HG02884 (cell line): ENCODE results near the gene BLOC1S4.
A peak's percentile ranks its signal among the peaks of the same experiment; 100 is the strongest.
"Not testable (repeated sequence)": the region's sequence is repeated elsewhere in the genome, so short reads cannot be mapped to it uniquely, and the experiment has no call there.

Experiments
- ATAC-seq: cut with Tn5 transposase; IDR thresholded peaks from one replicate; pipeline ENCODE4 v1.9.1; 2021; ENCODE audit warnings: mild to moderate bottlenecking, moderate library complexity; ENCODE audit not compliant: unreplicated experiment

The BLOC1S4 gene, protein sequence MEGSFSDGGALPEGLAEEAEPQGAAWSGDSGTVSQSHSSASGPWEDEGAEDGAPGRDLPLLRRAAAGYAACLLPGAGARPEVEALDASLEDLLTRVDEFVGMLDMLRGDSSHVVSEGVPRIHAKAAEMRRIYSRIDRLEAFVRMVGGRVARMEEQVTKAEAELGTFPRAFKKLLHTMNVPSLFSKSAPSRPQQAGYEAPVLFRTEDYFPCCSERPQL

GRCh38 chr4:6716018-6716911 lies at the start of gene BLOC1S4:
BLOC1S4 (plus strand) TSS chr4:6716174; CDS start chr4:6716210, 36 bp downstream.
- peak; percentile 73 for ATAC-seq

GRCh38 chr4:6668391-6668790 lies 47.6 kb upstream of the BLOC1S4 start:
- no peak for ATAC-seq

- ATAC-seq = no peak
Observed at GRCh38 chr4:6671648-6672047, 44.3 kb upstream of the BLOC1S4 start.

GRCh38 chr4:6672131-6672530 lies 43.8 kb upstream of the BLOC1S4 start:
- no peak for ATAC-seq

GRCh38 chr4:6672541-6673190 lies 43.3 kb upstream of the BLOC1S4 start:
- not testable (repeated sequence) for ATAC-seq

- ATAC-seq = not testable (repeated sequence)
Observed at GRCh38 chr4:6673191-6673659, 42.7 kb upstream of the BLOC1S4 start.

- ATAC-seq = peak; percentile 63
Observed at GRCh38 chr4:6673660-6674499, 42.1 kb upstream of the BLOC1S4 start.

DNA sequence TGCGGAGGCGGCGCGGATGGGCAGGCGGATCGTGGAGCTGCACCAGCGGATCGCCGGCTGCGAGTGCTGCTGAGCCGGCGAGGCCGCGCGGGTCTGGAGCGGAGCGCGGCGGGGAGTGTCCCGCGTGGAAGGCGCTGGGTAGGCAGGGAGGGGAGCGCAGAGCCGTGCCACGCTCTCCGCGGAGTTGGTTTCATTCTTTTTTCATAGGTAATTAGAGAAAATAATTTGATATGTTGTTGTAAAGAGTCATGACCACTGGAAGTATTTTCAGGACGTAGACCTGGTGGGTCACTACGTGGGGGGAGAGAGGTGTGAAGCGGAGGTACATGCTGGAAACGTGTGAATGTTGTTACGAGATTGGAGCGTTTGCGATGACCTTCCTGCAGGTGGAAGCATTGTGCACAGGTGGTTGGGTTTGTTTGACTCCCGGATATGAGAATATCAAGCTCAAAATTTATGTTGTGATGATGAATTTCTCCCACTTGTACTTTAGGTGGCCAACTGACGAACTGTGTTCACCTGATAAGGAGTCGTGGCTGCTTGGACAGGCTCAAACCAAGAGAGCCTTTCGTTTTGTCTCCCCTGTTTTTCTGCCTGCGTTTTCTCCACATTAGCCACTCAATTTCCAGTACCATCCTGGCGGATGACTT lies 41.3 kb upstream of the BLOC1S4 start:
- peak; percentile 44 for ATAC-seq

DNA sequence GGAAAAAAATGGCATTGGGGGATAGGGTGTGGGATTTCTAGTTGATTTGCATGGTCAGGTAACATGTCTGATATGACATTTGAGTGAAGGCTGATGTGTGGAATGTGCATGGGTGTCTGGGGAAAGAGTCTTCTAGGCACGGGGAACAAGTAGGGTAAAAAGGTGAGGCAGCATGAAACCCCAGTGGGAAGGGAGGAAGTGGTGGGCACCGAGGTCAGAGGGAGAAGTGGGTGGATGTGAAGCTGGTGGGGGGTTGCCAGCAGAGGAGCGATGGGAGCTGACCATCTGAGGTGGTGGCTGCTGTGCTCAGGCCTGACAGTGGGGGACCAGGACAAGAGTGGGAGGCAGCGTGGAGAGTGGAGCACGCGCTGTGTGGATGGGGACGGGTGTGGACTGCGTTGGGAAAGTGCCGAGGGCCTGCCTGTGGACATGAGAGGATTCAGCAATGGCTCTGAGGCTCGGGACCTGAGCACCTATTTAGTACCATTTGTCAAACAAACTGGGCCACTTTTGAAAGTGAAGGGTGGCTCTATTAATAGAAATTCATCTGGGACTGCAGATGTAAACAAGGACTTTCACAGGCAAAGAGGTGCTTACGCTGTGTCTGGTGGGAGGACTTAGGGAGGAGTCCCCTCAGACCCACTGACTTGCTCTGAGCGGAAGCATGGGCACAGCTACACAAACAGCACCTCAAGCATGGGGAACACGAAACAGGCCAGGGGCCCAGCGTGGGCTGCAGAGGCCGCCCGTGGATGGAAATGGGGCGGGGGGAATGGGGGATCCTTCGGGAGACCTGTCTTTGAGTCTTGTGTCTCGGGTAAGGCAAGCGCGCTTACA lies 39.0 kb upstream of the BLOC1S4 start:
- ATAC-seq = no peak

- no peak for ATAC-seq
Observed at GRCh38 chr4:6680372-6681034, 35.5 kb upstream of the BLOC1S4 start.

GRCh38 chr4:6681191-6681590 lies 34.8 kb upstream of the BLOC1S4 start:
- ATAC-seq = no peak

DNA sequence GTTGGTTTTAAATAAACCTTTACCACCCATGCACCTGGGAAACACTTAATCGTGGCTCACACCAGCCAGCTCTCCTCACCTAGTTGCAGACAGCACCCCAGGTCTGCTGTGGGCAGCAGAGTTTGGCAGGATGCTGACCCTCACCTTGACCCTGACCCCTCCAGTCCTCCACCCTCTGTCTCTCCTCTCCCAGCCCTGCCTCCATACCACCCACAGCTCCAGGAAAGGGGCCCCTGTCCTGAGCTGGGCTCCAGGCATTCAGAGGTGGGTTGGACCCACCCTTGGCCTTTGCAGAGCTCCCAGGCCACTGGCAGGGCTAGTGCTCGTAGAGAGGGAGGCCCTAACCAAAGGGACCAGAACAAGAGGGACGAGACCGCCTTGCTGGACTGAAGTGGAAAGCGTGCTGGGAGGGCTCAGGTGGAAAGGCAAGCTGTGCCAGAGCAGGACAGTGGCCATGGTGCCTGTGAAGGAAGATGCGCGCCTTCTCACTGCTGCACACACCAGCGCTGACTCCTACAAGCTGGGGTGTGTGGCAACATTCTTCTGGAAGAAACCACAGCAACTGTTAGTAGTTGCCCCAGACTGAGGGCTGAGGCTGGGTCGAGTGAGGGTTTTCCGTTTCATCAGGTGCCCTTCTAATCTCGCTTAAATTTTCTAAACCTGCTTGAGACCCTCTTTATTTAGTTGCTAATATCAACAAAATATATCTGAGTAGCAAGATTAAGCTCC lies 32.9 kb upstream of the BLOC1S4 start:
- ATAC-seq = no peak

DNA sequence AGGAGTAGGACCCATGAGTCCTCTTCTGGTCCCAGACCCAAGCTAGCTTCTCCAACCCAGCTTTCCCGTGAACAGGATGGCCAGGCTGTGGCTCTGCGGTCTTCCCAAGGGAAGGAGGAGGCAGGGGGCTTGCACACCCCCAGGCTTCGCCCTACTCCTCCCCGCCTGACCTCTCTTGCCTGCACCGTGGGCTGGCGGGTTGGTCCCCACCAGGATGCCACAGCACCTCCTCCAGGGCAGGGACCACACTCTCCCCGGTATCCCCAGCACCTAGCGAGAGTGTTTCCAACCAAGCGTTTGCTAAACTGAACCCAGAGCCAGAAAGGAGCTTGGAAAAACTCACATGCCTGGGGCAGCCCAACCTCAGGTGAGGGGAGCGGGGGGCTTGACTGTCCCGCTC lies 31.3 kb upstream of the BLOC1S4 start:
- no peak for ATAC-seq

DNA sequence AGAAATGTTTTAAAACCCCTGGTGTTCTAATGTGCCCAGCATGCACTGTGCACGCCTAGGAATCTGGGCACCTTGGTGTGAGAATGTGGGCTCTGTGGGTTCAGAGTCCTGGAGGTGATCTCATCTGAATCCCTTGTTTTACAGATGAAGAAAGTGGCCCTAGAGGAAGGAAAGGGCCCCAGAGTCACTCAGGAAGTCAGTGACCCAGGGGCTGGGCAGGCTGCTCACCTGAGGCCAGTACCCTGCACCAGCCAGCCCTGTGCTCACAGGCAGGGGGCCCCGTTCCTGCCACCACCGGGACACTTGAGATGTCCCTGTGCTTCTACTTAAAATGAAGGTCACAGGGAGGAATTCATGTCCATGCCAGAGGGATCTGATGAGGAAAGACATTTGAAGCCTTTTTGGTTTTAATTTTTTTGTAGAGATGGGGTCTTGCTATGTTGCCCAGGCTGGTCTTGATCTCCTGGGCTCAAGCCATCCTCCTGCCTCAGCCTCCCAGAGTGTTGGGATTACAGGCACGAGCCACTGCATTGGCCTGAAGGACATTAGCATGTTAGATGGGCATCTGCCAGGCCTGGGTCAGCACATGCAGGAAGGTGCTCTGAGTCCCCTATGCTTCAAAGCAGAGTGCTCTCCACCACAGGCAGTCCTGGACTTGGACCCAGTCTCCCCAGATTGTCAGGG lies 29.7 kb upstream of the BLOC1S4 start:
- no peak for ATAC-seq

GRCh38 chr4:6687947-6688878 lies 27.8 kb upstream of the BLOC1S4 start:
- no peak for ATAC-seq

- peak; percentile 94 for ATAC-seq
Observed at GRCh38 chr4:6688879-6689505, 27.0 kb upstream of the BLOC1S4 start.
